Stimulated activated CD4-positive, alpha-beta T cell treated with anti-CD3 and anti-CD28 coated beads, Interleukin-4, amount 100 ng/mL, for 1 hour (primary cell): ENCODE results near the gene WDR35.

Source experiments
- DNase-seq: peaks from one replicate; pipeline ENCODE4 v3.0.0-alpha.2; 2020

WDR35 gene

GRCh38 chr2:20008703-20009102, 18.8 kb upstream of the WDR35 start:
- DNase-seq, result no peak

DNA sequence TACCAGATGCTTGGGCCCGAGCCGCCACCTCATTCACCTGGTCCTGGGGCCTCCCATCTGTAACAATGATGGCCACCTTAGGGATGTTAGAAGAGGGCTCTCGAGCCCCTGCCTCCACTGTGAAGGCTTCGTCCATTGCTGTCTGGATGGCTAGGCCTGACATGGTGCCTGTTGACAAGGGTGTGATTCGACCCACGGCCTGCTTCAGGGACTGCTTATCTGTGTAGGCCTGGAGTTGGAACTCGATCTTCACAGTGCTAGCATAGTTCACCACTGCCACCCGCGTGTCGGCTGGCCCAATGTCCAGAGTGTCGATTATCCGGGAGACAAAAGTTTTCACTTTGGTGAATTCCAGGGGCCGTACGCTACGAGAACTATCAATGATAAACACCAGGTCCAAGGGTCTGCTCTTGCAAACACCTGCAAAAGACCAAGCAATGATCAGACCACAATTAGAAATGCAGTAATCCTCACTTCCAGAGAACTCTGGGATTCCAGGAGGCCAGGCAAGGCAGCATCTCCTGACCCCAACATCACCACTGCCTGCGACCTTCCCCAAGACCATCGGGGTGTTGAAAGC, 16.1 kb upstream of the WDR35 start:
- DNase-seq, result no peak

- DNase-seq, result no peak
Measured at GRCh38 chr2:20005067-20005627, 15.2 kb upstream of the WDR35 start.

DNA sequence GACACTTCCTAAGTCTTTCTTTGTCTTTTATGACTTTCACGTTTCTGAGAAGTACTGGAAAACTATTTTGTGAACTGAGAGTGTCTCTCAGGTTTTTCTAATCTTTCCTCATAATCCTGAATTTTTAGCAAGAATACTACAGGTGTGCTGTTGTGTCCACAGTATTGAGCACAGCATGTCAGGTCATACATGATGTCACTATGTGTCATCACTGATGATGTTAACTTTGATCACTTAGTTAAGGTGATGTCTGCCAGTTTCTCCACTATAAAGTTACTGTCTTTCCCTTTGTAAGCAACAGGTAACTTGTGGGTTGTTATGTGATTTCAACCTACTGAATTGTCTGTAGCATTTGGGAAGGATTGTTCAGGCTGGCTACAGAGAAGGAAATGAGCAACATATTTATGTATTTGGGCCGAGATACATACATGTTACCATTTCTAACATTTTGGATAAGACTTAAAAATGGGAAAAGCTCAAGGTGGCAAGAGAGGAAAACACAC, 11.5 kb upstream of the WDR35 start:
- no peak for DNase-seq

GRCh38 chr2:19993731-19994130, 3.8 kb upstream of the WDR35 start:
- DNase-seq, result no peak

DNA sequence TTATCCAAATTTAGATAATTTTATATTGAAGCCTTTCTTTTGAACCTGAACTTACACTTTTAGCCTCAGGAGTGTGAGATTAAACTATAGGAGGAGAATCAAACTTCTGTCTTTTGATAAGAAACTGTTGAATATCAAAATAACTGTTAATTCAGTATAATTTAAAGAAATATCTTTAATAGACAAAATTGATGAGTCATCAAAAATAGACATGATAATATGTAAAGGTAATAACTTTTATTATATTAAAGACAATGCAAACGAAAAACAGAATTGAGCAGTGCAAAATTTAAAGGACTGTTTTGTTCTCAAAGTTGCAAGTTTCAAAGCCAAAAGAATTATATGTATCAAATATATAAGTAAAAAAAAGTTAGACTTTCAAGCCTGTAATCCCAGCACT, 2.0 kb upstream of the WDR35 start:
- no peak for DNase-seq

DNA sequence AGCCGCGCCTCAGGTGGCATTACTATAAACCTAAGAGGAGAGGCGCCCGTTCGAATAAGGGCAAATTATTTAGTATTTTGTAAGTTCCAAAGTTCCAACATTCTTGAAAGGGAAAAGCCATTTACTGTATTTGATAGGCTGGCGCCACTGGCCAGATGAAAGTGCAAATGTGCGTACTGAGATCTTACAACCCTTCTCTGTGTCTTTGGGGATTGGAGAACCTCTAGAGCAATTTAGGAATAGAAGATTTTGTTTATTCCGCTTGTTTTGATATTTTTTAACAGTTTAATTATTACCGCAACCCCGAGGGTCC, 467 bp upstream of the WDR35 start:
- DNase-seq, result no peak

- DNase-seq, result no peak
Measured at GRCh38 chr2:19989342-19989666, 601 bp downstream of the WDR35 start.

GRCh38 chr2:19988600-19988999, 1.3 kb downstream of the WDR35 start:
- no peak for DNase-seq

GRCh38 chr2:19987936-19988335, 2.0 kb downstream of the WDR35 start:
- no peak for DNase-seq

- DNase-seq, result no peak
Measured at GRCh38 chr2:19982268-19982667, 7.6 kb downstream of the WDR35 start.

- DNase-seq, result no peak
Measured at GRCh38 chr2:19979932-19980331, 10.0 kb downstream of the WDR35 start.

- no peak for DNase-seq
Measured at GRCh38 chr2:19973466-19973865, 16.4 kb downstream of the WDR35 start.

GRCh38 chr2:19971691-19972090, 18.2 kb downstream of the WDR35 start:
- no peak for DNase-seq

DNA sequence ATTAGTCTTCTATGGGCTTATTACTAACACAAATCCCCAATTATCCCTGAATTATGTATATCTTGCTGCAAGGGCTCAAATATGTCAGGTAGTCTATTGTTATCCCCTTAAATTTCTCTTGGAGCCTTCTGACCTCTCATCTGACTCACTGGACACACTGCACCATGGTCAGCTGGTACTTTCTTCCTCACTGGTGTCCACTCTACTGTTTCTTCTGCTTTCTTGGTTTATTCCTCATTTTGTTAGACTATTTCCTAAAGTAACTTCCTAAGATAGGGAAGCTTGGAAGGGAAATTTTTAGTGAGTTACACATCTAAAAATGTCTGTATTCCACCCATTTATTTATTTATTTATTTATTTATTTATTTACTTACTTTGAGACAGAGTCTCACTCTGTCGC, 26.5 kb downstream of the WDR35 start:
- DNase-seq, result no peak

- peak; percentile 19 for DNase-seq
Measured at GRCh38 chr2:19955544-19956422, 34.1 kb downstream of the WDR35 start.

DNA sequence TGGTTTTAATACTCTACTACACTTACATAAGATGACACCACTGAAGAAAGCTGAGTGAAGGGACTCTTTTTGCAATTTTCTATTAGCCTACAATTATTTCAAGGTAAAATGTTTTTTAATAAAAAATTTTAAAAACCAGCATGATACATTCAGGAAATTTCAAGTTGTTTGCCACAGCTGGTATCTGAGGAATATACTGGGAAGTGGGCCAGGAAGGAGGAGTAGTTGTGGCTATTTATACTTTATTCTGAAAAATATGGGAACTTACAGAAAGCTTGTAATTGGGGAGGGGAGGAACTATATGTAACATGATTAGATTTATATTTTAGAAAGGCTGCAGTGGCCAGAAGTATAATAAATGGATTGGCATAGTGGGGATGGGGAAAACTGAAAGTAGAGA, 40.8 kb downstream of the WDR35 start:
- no peak for DNase-seq

DNA sequence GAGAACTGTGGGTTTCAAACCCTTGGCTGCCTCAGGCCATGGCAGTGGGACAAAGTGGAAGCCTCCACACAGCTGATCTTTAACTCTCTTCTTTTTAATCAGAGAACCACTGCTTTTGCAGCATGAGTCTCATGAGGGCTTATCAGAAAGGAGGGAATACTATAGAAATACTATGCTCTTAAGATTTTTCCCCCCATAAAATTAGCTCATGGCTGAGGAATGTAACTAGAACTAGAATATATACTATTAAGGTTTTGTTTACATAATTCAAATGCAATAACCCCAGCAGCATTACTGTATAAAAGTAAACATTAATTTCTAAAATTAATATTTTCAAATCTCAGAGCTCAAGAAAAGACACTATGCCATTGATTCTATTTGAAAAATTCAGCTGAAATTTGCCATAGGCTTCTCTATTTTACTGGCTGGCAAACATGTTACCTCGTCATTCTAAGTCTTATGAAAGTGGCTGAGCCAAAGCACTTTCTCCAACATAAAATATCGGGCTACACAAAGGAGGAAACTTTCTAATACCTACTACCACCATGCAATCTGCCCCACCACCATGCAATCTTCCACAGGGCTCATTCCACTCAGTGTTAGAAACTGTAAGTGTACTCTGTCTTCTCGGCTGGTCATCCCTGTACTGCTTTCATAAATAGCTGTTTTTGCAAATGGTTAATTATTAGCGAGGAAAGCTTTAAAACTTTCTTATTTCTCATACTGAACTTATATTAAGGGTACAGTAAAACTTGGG, 42.5 kb downstream of the WDR35 start:
- no peak for DNase-seq

DNA sequence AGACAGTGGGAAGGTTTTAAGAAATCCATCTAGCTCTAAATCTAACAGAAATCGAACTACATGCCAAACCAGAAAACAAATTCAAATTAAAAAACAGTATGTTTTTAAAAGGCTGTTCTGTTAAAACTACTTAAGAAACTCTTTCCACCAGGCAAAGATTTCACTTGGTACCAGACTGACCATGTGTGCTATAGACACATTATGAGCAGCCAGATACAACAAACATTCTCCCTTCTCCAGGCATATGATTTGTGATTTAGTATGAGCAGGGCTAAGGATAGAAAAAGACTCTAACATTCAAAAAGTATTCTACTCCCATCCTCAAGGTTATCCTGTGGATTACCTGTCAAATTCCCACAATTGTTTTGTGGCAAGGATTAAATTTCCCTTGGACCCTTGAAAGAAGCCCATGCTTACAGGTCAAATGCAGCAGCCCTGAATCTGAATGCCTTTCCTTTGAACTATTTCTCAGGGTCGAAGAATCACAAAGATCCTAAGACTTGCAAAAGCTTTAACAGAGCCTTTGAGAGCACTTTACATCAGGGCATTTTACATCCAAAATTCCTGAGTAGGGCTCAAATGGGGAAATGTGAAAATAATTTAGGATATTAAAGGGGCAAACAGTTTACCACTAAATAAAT, 45.6 kb downstream of the WDR35 start:
- DNase-seq, result no peak

GRCh38 chr2:19943189-19943588, 46.7 kb downstream of the WDR35 start:
- DNase-seq, result no peak

DNA sequence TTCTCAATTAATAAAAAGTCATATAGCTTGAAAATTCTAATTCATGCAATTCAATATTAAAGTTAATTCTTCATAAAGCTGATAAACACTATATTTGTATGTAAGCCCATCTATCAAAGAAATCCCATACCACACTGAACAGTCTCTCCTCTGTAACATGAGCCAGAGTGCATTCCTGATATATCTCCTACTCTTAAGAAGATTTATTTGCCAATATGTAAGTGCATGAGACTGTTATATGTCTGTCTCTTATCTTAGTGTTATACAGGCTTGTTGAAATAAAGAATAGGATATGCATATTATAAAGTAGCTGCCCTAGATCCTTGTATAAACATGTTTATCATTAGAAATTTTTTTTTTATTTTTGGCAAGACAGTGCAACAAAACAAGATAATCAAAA, 47.7 kb downstream of the WDR35 start:
- no peak for DNase-seq

DNA sequence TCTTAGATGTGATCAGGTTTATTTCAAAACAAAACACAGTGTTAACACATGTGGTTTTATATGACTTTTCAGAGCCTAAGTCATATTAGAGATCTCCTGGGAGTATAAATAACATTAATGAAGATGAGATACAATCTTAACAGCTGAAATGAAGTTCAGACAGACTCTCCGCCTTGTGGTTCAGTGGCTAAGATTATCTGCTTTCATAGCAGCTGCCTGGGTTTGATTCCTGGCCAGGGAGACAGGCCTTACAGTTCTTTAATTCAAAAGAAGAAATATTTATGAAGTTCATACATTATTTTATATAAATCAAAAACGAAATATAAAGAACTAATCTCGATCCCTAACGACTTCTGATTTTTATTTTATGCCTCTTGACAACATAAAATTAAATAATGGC, 52.9 kb downstream of the WDR35 start:
- DNase-seq, result no peak

DNA sequence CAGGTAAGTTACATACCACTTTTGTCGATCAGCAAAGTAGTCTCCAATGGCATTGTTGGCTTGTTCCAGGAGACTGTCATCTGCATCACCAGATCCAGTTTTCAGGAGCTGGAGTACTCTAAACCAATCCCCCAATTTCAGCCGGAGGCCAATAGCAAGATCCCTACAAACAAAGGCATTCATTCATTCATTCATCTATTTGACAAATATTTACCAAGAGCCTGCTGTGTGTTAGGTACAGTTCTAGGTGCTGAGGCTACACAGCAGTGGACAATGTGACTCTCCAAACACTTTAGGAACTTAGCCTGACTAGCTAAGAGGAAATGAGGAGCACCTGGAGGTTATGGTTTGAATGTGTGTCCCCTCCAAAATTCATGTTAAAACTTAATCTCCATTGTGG, 53.7 kb downstream of the WDR35 start:
- DNase-seq, result no peak
